Measurements from ENCODE around the gene OR51B4. TPM values are rescaled to one million over a fixed set of nuclear protein-coding genes. Genes with fewer than 3 reads are reported as not detected.

Gene OR51B4
- polyA plus RNA-seq, 2 of the 4 experiments (the other 2 are of a cell fraction) = not detected

- Histone ChIP-seq H3K4me2 (no peak overlapping the region), H3K4me3 (no peak overlapping the region), H3K4me1 (no peaks in the 10 kb centered on the region), H3K9me3 (no peaks in the 10 kb centered on the region), H3K27ac (no peak overlapping the region)
- DNase-seq (ENCODE audit: low read depth in 1 of 2, low spot score in 1 of 2) = no peak
- FAIRE-seq = no peak
- CTCF ChIA-PET = no interaction called here
- no peak for ATAC-seq
- WGBS (ENCODE audit: missing lambda C conversion rate) = 43% methylated on average over 9 of the region's 9 CpGs
- POLR2A ChIA-PET = no interaction called here
- TF ChIP-seq MAZ (IDR thresholded peaks at IDR 0.05; ENCODE audit: borderline replicate concordance, low read depth, low read length) (no peak), MYC (IDR thresholded peaks at IDR 0.05; ENCODE audit: borderline replicate concordance, low read length) (no peak), HOXA7 (CRISPR knock-in tag; IDR thresholded peaks at IDR 0.05) (no peak), NFE2L2 (conservative IDR thresholded peaks at IDR 0.05; ENCODE audit: low read length) (no peak), ZSCAN20 (CRISPR knock-in tag; IDR thresholded peaks at IDR 0.05) (no peak), CHD4 (IDR thresholded peaks at IDR 0.05; ENCODE audit: borderline replicate concordance) (no peak), HOXB5 (CRISPR knock-in tag; IDR thresholded peaks at IDR 0.05) (no peak), RFX5 (IDR thresholded peaks at IDR 0.05) (no peak), CBX2 (IDR thresholded peaks at IDR 0.05; ENCODE audit: borderline replicate concordance, low read depth) (no peak), RAD21 (conservative IDR thresholded peaks at IDR 0.05 in 1 of 2, IDR thresholded peaks at IDR 0.05 in 1 of 2) (no peak), TFCP2L1 (CRISPR knock-in tag; IDR thresholded peaks at IDR 0.05) (no peak), E2F6 (IDR thresholded peaks at IDR 0.05; ENCODE audit: borderline replicate concordance, low read depth) (no peak), ESRRA (IDR thresholded peaks at IDR 0.05; ENCODE audit: borderline replicate concordance, low read length) (no peak), JUN (IDR thresholded peaks at IDR 0.05) (no peak), HEYL (CRISPR knock-in tag; IDR thresholded peaks at IDR 0.05) (no peak), ZFP36 (IDR thresholded peaks at IDR 0.05; ENCODE audit: borderline replicate concordance, partially characterized antibody) (no peak), GATA3 (IDR thresholded peaks at IDR 0.05; ENCODE audit: borderline replicate concordance) (no peak), PHF8 (IDR thresholded peaks at IDR 0.05; ENCODE audit: borderline replicate concordance, low read depth) (no peak)
- TF ChIP-seq, protein P1, sequence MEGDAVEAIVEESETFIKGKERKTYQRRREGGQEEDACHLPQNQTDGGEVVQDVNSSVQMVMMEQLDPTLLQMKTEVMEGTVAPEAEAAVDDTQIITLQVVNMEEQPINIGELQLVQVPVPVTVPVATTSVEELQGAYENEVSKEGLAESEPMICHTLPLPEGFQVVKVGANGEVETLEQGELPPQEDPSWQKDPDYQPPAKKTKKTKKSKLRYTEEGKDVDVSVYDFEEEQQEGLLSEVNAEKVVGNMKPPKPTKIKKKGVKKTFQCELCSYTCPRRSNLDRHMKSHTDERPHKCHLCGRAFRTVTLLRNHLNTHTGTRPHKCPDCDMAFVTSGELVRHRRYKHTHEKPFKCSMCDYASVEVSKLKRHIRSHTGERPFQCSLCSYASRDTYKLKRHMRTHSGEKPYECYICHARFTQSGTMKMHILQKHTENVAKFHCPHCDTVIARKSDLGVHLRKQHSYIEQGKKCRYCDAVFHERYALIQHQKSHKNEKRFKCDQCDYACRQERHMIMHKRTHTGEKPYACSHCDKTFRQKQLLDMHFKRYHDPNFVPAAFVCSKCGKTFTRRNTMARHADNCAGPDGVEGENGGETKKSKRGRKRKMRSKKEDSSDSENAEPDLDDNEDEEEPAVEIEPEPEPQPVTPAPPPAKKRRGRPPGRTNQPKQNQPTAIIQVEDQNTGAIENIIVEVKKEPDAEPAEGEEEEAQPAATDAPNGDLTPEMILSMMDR (IDR thresholded peaks at IDR 0.05) = no peak
Measured at GRCh38 chr11:5252192-5252918, 49.4 kb downstream of the OR51B4 start.

GRCh38 chr11:5251746-5252145 is 50.0 kb downstream of the OR51B4 start:
- ATAC-seq = no peak

More at GRCh38 chr11:5251746-5252145, 50.0 kb downstream of the OR51B4 start:
- no peak overlapping the region for H3K4me2 ChIP-seq
- H3K4me3 ChIP-seq = no peak overlapping the region
- WGBS (ENCODE audit: missing lambda C conversion rate) = 2% methylated on average over 2 of the region's 2 CpGs
- DNase-seq (ENCODE audit: low read depth in 1 of 2, low spot score in 1 of 2) (no peak), FAIRE-seq (no peak)
- ChIA-PET CTCF (no interaction called here), POLR2A (no interaction called here)
- H3K27ac ChIP-seq = no peak overlapping the region
- no peaks in the 10 kb centered on the region for H3K4me1 ChIP-seq
- TF ChIP-seq KDM1A (IDR thresholded peaks at IDR 0.05; ENCODE audit: low read depth) (no peak), BHLHE40 (IDR thresholded peaks at IDR 0.05; ENCODE audit: low read depth, low read length) (no peak), EHF (CRISPR knock-in tag; IDR thresholded peaks at IDR 0.05) (no peak), HOXB5 (CRISPR knock-in tag; IDR thresholded peaks at IDR 0.05) (no peak), REST (IDR thresholded peaks at IDR 0.05) (no peak), RAD21 (conservative IDR thresholded peaks at IDR 0.05 in 1 of 2, IDR thresholded peaks at IDR 0.05 in 1 of 2) (no peak), POLR2AphosphoS2 (conservative IDR thresholded peaks at IDR 0.05; ENCODE audit: low read length) (no peak), MAZ (IDR thresholded peaks at IDR 0.05; ENCODE audit: borderline replicate concordance, low read depth, low read length) (no peak)
- TF ChIP-seq, protein P2, sequence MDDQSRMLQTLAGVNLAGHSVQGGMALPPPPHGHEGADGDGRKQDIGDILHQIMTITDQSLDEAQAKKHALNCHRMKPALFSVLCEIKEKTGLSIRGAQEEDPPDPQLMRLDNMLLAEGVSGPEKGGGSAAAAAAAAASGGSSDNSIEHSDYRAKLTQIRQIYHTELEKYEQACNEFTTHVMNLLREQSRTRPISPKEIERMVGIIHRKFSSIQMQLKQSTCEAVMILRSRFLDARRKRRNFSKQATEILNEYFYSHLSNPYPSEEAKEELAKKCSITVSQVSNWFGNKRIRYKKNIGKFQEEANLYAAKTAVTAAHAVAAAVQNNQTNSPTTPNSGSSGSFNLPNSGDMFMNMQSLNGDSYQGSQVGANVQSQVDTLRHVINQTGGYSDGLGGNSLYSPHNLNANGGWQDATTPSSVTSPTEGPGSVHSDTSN (IDR thresholded peaks at IDR 0.05) = no peak
- H3K9me3 ChIP-seq = no peaks in the 10 kb centered on the region

All from A549 (cell line).